IMR-90 (cell line): Measurements from ENCODE around the gene VEPH1.

Experiments used
- CHD1 ChIP-seq: IDR thresholded peaks from 2 replicates; pipeline ENCODE4 v1.6.1; 2012; ENCODE audit warnings: low read depth, low read length, improper control_type of control experiment
- FOS ChIP-seq: fragments of 150-350 bp; IDR thresholded peaks from 2 replicates; pipeline ENCODE4 v1.6.1; 2016; ENCODE audit warnings: low read depth, low read length
- MAFK ChIP-seq: IDR thresholded peaks from 2 replicates; pipeline ENCODE4 v1.6.1; 2012; ENCODE audit warnings: low read depth, low read length, improper control_type of control experiment
- MAZ ChIP-seq: IDR thresholded peaks from 2 replicates; pipeline ENCODE4 v1.6.1; 2012; ENCODE audit warnings: low read depth, mild to moderate bottlenecking, low read length, improper control_type of control experiment, moderate library complexity, borderline replicate concordance
- NFE2L2 ChIP-seq: fragments of 150-350 bp; IDR thresholded peaks from 2 replicates; pipeline ENCODE4 v1.6.1; 2016; ENCODE audit warnings: low read depth, mild to moderate bottlenecking, low read length
- POLR2A ChIP-seq: IDR thresholded peaks from 2 replicates; pipeline ENCODE4 v1.6.1; 2012; ENCODE audit warnings: mild to moderate bottlenecking, low read depth, low read length
- RAD21 ChIP-seq: IDR thresholded peaks from 2 replicates; pipeline ENCODE4 v1.6.1; 2012; ENCODE audit warnings: low read length, improper control_type of control experiment
- RCOR1 ChIP-seq: IDR thresholded peaks from 2 replicates; pipeline ENCODE4 v1.6.1; 2012; ENCODE audit warnings: mild to moderate bottlenecking, low read length, improper control_type of control experiment; ENCODE audit not compliant: insufficient replicate concordance
- SMC3 ChIP-seq: fragments of 150-350 bp; IDR thresholded peaks from 2 replicates; pipeline ENCODE4 v1.6.1; 2016; ENCODE audit warnings: low read depth, mild to moderate bottlenecking, antibody characterized with exemption, low read length, moderate library complexity
- TF ChIP-seq, protein P1 (sequence below): conservative IDR thresholded peaks from 2 replicates; pipeline ENCODE4 v1.5.1; 2012; ENCODE audit warnings: mild to moderate bottlenecking, low read depth, low read length, improper control_type of control experiment

DNA sequence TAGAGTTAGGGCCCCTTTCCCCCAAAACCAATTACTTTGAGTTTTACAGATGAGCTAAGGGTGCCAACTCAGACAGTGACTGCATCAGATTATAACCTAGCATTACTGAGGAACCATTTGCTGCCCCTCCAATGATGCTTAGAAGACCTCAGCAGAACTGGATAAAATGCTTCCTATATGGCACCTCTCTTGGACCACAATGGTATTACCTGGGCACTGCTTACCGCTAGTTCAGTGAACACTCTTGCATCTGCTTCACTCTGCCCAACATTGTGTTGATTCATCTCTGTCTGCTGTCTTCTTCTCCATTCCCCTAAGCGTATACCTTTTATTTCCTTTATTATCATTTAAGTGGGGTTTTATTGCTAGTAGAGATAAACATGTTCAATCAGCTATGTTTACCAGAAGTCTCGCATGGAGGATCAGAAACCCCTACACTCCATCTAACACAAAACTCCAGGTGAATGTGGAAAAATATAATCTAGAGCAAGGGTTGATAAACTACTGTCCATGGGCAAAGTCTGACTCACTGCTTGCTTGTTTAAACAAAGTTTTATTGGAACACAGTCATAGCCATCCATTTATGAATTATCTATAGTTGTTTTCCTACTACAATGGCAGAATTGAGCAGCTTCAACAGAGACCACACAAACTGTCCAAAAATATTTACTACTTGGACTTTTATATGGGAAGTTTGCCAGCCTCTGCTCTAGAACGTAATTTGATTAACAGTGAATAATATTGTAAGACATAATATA lies 166.8 kb downstream of the VEPH1 start:
- TF ChIP-seq RAD21 (no peak), NFE2L2 (no peak), POLR2A (no peak), MAFK (no peak), CHD1 (no peak), FOS (no peak), SMC3 (no peak), RCOR1 (no peak), MAZ (no peak)
- TF ChIP-seq, protein P1, sequence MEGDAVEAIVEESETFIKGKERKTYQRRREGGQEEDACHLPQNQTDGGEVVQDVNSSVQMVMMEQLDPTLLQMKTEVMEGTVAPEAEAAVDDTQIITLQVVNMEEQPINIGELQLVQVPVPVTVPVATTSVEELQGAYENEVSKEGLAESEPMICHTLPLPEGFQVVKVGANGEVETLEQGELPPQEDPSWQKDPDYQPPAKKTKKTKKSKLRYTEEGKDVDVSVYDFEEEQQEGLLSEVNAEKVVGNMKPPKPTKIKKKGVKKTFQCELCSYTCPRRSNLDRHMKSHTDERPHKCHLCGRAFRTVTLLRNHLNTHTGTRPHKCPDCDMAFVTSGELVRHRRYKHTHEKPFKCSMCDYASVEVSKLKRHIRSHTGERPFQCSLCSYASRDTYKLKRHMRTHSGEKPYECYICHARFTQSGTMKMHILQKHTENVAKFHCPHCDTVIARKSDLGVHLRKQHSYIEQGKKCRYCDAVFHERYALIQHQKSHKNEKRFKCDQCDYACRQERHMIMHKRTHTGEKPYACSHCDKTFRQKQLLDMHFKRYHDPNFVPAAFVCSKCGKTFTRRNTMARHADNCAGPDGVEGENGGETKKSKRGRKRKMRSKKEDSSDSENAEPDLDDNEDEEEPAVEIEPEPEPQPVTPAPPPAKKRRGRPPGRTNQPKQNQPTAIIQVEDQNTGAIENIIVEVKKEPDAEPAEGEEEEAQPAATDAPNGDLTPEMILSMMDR: no peak
